Measurements from ENCODE around the gene UBE3C. TPM values are rescaled to one million over a fixed set of nuclear protein-coding genes. Genes with fewer than 3 reads are reported as not detected.
"Not testable (repeated sequence)": the region's sequence is repeated elsewhere in the genome, so short reads cannot be mapped to it uniquely, and the experiment has no call there.

The UBE3C gene
- total RNA-seq, 1 donor from 2014 or later = 29.2 TPM

DNA sequence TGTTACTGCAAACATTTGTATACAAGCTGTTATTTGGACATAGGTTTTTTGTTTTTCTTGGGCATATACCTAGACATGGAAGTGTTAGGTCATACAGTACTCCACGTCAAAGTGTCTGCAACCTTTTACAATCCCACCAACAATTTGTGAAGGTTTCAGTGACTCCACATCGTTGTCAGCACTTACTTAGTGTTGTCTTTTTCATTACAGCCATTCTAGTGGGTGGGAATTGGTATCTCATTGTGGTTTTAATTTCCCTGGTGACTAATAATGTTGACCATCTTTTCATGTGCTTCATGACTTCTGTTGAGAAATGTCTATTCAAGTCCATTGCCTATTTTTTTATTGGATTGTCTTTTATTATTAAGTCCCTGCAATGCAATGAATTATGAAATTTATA lies 95.0 kb downstream of the UBE3C start:
- no peak for DNase-seq (ENCODE audit: low spot score)
- ATAC-seq = no peak

DNA sequence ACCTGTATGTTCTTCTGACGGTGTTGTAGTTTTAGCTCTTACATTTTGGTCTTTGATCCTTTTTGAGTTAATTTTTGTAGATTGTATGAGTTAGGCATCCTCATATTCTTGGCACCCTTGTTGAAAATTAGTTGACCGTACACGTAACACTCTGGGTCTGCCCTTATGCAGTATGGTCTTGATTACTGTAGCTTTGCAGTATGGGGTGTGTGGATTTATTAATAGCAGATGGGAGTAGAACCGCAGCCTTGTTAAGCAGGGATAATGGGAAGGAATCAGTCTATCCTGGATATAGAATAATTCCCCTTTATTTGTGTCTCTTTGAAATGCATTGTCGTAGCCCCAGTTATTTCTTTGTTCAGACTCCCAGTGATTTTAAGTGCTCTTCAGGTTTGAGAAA lies 95.5 kb downstream of the UBE3C start:
- no peak for ATAC-seq
- DNase-seq (ENCODE audit: low spot score) = no peak

DNA sequence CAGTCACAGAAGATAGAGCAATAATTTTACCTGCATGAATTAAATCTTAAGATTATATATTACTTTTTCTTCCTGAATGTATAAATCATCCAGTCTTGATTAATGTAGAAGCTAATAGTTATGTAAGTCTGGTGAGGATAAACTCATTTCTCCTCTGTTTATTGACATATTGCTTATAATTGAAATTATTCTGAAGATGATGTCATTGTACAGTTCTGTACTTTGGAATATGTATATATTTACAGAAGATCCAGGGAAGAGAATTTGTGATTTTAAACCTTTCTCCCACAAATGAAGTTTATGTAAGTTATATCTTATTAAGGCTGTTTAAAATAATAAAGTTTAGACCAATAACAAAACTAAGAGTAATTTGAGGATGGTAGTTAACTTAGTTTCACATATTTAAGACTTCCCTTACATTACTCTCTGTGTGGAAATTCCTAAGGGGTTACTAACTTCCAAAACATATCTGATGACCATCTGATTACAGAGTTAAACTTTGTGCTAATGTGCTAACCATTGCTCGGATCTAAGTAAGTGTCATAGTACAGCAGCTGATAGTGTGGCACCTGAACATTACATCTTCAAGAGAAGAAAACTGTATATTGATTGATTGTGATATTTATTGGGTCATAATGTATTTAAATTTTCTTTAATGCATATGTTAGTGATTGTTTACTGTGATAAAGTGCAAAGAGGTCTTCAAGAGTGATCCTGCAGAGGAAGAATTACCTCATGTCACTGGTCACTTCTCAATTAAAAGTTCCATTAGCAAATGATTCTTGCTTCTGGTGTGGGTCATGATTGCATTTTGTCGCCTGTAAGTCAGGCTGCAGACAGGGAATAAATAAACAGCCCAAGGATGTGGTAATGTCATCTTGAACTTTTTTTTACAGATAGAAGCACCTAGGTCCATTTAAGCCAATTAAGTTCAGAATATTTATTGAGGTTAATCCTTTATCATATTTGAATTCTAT lies 96.9 kb downstream of the UBE3C start:
- ATAC-seq (no peak), DNase-seq (ENCODE audit: low spot score) (no peak)

DNA sequence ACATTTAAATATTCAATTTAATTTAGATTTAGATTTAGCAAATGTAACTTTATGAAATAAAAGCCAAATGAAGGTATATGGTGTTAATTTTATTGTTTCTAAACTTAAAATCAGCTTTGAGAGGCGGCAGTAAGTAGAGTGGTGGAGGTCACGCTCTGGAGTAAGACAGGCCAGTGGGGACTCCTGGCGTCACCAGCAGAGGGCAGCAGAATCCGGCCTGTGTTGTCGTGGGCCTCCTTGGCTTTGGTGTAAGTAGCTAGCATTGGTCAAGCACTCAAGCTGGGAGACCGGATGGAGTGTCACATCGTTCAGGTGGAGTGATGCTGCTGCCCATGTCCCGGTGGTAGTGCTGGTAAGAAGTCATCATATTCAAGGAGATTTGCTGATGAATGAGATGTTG lies 99.4 kb downstream of the UBE3C start:
- peak; percentile 22 for ATAC-seq
- DNase-seq (ENCODE audit: low spot score) = no peak

DNA sequence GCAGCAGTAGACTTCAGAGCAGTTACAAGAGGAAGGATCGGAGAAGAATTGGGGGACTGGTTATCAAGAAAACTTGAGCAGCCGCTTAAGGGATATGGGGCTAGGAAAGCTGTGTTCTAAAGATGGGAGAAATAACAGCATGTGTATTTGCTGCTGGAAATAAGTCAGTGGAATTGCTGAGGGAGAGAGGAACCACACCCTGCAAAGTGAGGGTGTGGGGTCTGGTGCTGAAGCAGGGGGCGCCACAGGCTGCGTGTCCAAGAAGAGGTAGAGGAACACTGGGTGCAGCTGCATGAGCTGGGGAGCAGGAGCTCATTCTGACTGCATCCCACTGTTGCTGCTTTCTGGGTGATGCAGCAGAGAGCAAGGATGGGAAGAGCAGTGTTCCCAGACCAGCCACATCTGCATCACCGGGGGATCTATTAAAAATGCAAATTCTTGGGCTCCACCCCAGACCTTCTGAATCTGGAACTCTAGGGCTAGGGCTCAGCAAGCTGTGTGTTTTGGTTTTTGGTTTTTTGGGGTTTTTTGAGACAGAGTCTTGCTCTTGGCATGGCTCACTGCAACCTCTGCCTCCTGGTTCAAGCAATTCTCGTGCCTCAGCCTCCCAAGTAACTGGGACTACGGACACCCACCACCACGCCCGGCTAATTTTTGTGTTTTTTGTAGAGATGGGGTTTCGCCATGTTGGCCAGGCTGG lies 101.0 kb downstream of the UBE3C start:
- no peak for ATAC-seq

DNA sequence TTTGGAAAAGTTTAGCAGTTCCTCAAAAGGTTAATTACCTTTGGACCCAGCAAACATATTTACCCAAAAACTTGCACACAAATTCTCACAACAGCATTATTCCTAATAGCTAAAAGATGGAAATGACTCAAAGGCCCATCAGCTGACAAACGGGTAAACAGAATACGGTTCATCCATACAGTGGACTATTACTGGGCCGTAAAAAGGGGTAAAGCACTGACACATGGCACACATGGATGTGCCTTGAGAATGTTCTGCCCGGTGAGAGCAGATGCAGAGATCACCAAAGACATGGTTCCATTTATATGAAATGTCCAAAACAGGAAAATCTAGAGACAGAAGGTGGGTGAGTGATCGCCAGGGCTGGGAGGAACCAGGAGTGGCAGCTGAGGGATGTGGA lies 102.9 kb downstream of the UBE3C start:
- DNase-seq (ENCODE audit: low spot score) (no peak), ATAC-seq (no peak)

More for the DNA sequence above, 101.0 kb downstream of the UBE3C start:
- no peak for DNase-seq (ENCODE audit: low spot score)

DNA sequence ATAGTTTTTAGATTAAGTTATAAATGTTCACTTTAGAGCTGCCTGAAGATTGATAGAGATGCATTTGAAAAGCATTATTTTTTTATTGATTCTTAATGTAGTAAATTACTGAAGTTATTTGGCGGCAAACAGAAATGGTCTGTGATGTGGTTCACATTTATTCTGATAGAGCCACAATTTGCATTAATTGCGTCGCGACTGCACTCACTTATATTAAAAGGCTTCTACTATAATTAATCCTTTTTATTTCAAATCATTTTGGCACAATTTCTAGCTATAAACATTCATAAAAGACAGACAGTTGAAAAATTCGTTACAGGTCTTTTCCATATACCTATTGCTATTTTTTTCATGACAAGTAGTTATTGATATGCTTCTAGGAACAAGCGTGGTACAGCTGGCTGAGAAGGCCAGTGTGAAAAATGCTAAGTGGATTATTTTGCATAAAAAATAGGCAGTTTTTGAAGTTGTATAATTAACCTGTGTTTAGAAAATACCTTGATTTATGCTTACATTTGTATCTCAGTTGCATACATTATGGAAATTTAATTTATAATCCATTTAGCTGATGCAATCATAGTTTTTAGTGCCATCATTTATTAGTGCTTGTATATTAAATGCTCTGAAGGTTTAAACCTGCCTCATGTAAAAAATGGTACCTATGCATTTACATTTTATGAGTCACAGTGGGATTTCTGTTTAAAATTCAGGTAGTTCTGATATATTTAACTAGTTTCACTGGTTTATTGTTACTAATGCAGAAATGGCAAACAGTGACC lies 106.0 kb downstream of the UBE3C start:
- DNase-seq (ENCODE audit: low spot score) (no peak), ATAC-seq (no peak)

DNA sequence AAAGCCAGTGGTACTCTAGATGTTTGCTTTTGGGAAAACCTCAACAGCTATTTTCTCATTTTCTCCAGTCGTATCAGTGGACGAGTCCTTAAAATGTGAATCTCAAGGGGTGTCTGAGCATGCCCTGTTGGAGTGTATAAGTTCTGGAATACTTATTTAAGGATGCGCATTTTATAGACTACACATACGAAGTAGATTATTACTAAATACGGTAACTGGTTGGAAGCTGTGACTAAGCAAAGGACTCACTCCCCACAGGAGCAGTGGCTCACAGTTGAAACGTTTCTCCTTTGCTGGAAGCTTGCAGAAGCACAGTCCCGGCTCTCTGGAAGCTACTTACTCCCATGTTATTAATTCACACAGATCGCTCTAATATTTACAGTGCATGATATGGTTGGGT lies 107.3 kb downstream of the UBE3C start:
- DNase-seq (ENCODE audit: low spot score) (no peak), ATAC-seq (no peak)

DNA sequence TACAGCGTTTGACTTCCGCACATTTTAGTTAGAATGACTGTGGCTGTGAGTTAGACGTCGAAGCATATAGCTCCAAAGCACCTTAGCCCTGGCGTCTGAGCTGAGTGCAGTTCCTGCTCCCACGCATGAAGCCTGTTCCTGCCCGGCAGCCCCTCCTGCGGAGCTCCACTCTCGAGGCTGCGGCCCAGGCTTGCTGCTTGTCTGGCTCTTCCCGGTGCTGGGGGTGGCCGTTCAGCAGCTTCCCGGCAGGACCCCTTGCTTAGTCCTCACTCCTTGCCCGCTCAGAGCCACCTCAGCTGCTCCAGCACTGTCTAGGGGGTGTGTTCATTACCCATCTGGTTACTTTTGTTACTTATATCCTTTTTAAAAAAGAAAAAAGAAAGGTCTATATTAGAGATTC lies 109.9 kb downstream of the UBE3C start:
- no peak for DNase-seq (ENCODE audit: low spot score)
- no peak for ATAC-seq

DNA sequence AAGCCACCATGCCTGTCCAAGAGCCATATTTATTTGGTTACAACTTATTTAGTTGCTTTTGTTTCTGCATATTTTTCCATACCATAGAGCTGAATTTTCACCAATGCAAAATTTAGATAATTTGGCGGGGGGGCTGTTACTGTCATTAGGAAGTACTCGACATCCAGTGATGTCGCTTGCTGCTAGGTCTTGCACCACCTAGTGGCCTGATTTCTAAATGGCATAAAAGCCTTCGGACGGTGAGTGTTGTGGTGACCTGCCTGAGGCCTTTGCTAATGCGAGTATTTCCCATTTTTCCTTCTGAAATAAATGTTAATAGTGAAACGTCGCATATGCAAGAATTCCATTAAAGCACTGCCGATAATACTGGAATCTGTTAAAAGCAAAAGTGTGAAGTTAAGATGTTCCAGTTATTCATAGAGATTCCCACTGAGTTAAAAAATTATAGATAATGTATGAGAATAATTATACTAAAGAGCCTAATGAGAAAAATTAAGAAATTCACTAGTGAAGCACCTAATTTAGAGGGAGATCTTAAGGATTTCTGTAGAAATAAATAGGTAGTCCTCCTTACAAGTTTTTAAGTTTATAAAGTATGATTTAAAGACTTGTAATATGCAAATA lies 112.0 kb downstream of the UBE3C start:
- DNase-seq (ENCODE audit: low spot score) (no peak), ATAC-seq (peak; percentile 72)

DNA sequence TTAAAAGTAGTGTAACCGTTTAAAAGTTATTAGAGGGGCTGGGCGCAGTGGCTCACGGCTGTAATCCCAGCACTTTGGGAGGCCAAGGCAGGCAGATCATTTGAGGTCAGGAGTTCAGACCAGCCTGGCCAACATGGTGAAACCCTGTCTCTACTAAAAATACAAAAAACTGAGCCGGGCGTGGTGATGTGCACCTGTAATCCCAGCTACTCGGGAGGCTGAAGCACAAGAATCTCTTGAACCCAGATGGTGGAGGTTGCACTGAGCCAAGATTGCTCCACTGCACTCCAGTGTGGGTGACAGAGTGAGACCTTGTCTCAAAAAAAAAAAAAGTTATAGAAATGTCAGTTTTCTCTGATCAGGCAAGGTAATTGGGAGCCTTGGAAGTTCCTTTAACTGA lies 113.1 kb downstream of the UBE3C start:
- not testable (repeated sequence) for ATAC-seq; DNase-seq (ENCODE audit: low spot score)

DNA sequence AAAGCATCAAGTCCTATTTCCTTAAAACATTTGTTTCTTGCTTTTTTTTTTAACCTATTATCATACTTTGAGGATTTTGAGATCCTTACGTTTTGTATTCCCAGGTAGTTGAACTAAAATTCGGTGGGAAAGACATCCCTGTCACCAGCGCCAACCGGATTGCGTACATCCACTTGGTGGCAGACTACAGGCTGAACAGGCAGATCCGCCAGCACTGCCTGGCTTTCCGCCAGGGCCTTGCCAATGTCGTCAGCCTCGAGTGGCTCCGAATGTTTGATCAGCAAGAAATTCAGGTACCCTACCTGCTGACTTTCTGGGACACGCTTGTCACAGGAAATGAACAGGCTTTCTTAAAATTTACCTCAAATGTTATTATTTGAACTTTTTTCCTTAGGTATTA lies 115.1 kb downstream of the UBE3C start:
- DNase-seq (ENCODE audit: low spot score) = peak; percentile 92
- ATAC-seq = peak; percentile 95

DNA sequence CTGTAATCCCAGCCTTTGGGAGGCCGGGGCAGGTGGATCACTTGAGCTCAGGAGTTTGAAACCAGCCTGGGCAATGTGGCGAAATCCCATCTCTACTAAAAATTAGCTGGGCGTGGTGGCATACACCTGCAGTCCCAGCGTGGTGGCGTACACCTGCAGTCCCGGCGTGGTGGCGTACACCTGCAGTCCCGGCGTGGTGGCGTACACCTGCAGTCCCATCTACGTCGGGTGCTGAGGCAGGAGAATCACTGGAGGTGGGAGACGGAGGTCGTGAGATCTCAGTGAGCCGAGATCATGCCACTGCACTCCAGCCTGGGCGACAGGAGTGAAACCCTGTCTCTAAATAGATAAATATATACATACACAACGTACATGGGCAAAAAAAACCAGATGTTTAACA lies 116.1 kb downstream of the UBE3C start:
- ATAC-seq; DNase-seq (ENCODE audit: low spot score): not testable (repeated sequence)

DNA sequence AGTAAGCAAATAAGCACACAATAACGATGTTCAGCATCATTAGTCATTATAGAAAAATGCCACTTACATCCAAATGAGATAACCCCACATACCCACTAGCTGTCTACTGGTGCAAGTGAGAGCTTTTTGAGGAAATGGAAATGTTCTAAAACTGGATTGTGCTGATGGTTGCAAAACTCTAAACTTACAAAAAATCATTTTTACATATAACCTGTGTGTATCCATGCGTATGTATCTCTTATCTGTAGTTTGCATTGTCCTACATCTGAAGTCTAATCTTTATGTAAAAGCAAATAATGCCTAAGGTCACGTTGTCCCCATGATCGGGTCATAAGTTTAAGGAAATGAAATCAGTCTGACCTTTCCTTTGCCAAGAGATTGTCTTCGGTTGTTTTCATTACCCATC lies 116.5 kb downstream of the UBE3C start:
- ATAC-seq = no peak
- no peak for DNase-seq (ENCODE audit: low spot score)

DNA sequence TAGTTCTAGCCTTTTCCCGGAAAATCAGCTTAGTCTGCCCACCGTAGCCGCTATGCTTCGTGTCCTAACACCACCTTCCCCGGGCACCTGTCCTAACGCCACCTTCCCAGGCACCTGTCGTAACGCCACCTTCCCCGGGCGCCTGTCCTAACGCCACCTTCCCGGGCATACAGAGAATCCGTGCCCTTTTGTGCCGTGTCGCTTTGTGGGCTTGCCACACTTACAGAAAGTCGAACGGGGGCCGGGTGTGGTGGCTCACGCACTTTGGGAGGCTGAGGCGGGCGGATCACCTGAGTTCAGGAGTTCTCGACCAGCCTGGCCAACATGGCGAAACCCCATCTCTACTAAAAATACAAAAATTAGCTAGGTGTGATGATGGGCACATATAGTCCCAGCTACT lies 124.4 kb downstream of the UBE3C start:
- no peak for ATAC-seq
- no peak for DNase-seq (ENCODE audit: low spot score)

DNA sequence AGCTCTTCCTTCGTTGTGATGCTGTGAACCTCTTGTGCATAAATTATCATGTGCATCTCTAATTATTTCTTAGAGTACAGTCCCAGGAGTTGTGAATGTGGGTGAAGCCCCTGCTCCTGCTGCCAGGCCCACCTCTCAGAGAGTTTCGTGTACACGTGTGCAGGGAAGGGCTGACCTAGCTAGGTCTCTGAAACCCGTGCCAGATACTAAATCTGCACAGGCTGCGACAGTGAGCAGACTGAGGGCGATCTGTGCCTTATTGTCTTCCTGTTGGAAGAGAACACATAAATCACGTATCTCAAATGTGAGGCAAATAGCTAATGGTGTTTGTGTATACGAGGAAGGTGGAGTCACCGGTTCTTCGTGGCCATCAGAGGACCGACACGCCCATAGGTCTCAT lies 126.3 kb downstream of the UBE3C start:
- ATAC-seq (no peak), DNase-seq (ENCODE audit: low spot score) (no peak)

DNA sequence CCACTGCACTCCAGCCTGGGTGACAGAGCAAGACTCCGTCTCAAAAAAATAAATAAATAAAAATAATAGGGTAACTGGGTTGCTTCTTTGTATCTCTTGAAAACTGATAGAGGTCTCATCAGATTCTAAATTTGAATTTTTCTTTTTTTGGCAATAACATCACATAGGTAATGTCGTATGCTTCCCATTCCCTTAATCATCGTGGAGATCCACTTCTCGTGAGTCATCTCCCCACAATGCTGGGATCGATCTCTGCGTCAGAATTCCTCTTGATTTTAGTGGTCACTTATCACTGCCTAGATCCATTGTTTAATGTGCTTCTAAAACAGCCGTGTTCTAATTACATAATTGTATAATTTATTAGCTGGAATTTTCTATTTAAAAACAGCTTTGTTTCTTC lies 127.5 kb downstream of the UBE3C start:
- DNase-seq (ENCODE audit: low spot score) (no peak), ATAC-seq (no peak)

DNA sequence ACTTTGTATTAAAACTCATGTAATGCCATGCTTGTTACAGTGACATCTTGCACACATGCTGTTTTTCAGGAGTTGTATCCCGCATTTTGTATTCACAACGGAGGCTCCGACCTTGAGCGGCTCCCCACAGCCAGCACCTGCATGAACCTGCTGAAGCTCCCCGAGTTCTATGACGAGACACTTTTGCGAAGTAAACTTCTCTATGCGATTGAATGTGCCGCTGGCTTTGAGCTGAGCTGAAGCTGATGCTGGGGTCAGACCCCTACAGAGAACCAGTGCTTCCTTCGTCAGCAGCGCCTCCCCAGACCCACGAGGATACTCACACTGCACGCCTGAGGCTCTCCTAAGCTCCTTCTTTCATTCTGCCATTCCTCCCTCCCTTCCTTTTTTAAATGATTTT lies 128.8 kb downstream of the UBE3C start:
- DNase-seq (ENCODE audit: low spot score) (peak; percentile 34), ATAC-seq (no peak)

DNA sequence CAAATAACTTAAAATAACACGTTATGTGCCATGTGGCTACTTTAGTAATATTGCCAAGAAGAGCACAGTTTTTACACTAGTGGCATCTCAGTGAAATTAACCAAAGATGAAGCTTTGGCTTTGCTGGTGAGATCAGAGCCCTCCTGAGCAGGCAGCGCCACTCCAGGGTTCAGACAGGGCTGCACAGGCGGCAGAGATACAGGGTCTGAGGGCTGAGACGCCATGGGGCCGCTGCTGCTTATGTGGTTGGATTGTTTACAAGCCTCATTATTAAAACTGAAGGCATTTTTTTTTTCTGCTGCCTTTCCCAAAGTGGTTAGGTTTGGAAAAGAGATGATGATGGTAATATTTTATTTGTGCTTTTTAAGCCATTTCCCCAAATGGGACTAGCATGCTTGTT lies 129.2 kb downstream of the UBE3C start:
- DNase-seq (ENCODE audit: low spot score) = peak; percentile 11
- ATAC-seq = no peak

DNA sequence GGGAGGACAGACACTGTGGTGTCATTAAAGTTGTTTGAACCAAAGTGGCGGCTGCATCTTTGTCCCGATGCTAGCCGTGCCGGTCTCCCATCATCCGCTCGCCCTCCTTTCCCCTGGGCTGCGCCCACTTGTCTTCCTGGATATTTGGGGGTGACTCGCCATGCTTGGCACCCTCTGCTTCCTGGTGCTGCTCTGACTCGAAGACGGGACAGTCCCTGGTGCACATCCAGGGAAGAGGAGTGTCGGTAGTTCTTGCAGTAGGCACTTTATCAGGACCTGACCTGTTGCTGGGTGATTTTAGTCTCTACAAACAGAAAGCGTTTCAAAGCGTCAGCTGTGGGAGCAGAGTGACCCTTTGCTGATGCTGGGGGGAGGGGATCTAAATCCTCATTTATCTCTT lies 129.8 kb downstream of the UBE3C start:
- ATAC-seq (no peak), DNase-seq (ENCODE audit: low spot score) (peak; percentile 28)
